RWPE2 (cell line): Measurements from ENCODE around the gene LGALSL.

Source experiments
- ATAC-seq: fragments of 200-7000 bp; cut with Tn5 transposase; 3 replicates; pipeline ENCODE4 v1.9.1; 2021; ENCODE audit warnings: low read depth
- DNase-seq: peaks from one replicate; pipeline ENCODE4 v3.0.0-alpha.2; 2020; ENCODE audit warnings: low spot score
- H3K27ac ChIP-seq: fragments of 450-650 bp; 2 replicates; pipeline ENCODE4 v1.5.1; 2017; ENCODE audit warnings: mild to moderate bottlenecking; ENCODE audit not compliant: poor library complexity, severe bottlenecking
- H3K27me3 ChIP-seq: fragments of 250-450 bp; sonication (Bioruptor Pico); 2 replicates; pipeline ENCODE4 v1.5.1; 2021; ENCODE audit warnings: mild to moderate bottlenecking, moderate library complexity; ENCODE audit not compliant: insufficient read depth, poor library complexity, severe bottlenecking
- H3K36me3 ChIP-seq: fragments of 250-450 bp; sonication (Bioruptor Pico); 2 replicates; pipeline ENCODE4 v1.5.1; 2020; ENCODE audit warnings: low read depth, mild to moderate bottlenecking, moderate library complexity
- H3K4me1 ChIP-seq: fragments of 250-450 bp; sonication (Bioruptor Pico); 2 replicates; pipeline ENCODE4 v1.5.1; 2021; ENCODE audit warnings: mild to moderate bottlenecking, moderate library complexity; ENCODE audit not compliant: insufficient read depth, poor library complexity, severe bottlenecking
- H3K4me3 ChIP-seq: fragments of 250-450 bp; sonication (Bioruptor Pico); 2 replicates; pipeline ENCODE4 v1.5.1; 2021; ENCODE audit warnings: mild to moderate bottlenecking, moderate library complexity; ENCODE audit not compliant: severe bottlenecking
- H3K9me3 ChIP-seq: fragments of 250-450 bp; sonication (Bioruptor Pico); 2 replicates; pipeline ENCODE4 v1.5.1; 2021; ENCODE audit warnings: mild to moderate bottlenecking, moderate library complexity; ENCODE audit not compliant: severe bottlenecking
- CTCF ChIP-seq: fragments of 450-650 bp; IDR thresholded peaks from one replicate; pipeline ENCODE4 v1.5.1; 2017; ENCODE audit warnings: mild to moderate bottlenecking, moderate library complexity; ENCODE audit not compliant: poor library complexity, severe bottlenecking

LGALSL gene

DNA sequence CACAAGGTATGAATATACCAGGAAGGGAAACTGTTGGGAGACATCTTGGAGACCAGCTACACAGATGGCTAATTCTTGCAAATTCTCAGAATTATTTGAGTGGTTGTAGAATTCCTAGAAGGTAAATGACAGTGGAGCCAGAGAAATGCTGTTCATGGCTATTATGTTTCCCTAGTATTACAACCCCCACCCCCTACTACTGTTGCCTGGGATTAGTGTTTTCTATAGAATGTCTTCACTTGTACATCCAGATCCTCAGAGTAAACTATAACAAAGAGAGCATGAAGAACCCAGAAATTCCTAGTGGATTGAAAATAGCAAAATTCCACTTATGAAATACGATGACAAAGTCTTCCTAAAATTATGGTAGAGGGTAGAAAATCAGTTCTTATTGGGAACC is 15.3 kb downstream of the LGALSL start:
- DNase-seq = no peak
- Histone ChIP-seq H3K27ac (no peak overlapping the region), H3K4me3 (no peak overlapping the region), H3K4me1 (no peaks in the 10 kb centered on the region), H3K27me3 (no peaks in the 10 kb centered on the region), H3K36me3 (no peaks in the 10 kb centered on the region), H3K9me3 (no peaks in the 10 kb centered on the region)
- no peak for ATAC-seq
- no peak for TF ChIP-seq CTCF

GRCh38 chr2:64470071-64470470 is 16.1 kb downstream of the LGALSL start:
- no peak for TF ChIP-seq CTCF

DNA sequence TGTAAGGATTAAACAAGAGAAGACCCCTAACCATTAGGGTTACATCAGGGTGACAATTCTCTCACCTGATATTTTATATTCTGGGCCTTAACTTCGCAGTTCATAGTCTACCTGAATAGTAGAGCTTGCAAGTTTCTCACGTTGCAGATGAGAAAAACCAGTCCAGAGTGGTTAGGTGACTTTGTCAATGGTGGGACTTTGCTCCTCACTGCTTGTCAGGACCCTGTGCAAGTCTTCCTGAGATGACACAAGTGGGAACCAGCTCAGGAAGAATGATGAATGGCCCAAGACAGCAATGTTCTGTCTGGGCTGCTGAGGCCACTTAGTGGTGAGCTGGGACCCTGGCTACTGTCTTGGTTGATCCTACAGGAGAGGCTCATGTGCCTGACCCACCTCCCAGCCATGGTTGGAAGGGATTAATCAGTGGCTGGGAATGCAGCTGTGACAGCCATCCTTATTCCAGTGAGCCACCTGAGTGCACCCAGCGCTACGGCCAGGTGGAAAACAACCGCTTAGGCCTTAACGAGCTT is 16.9 kb downstream of the LGALSL start:
- no peaks in the 10 kb centered on the region for H3K27me3 ChIP-seq
- no peak overlapping the region for H3K27ac ChIP-seq
- no peaks in the 10 kb centered on the region for H3K36me3 ChIP-seq
- no peaks in the 10 kb centered on the region for H3K9me3 ChIP-seq
- no peak for ATAC-seq
- DNase-seq = no peak
- no peak for TF ChIP-seq CTCF
- H3K4me3 ChIP-seq = no peak overlapping the region
- no peaks in the 10 kb centered on the region for H3K4me1 ChIP-seq

More at GRCh38 chr2:64470071-64470470, 16.1 kb downstream of the LGALSL start:
- H3K4me3 ChIP-seq = no peak overlapping the region
- DNase-seq (no peak), ATAC-seq (no peak)
- no peaks in the 10 kb centered on the region for H3K36me3 ChIP-seq
- H3K27me3 ChIP-seq = no peaks in the 10 kb centered on the region
- no peak overlapping the region for H3K27ac ChIP-seq
- no peaks in the 10 kb centered on the region for H3K4me1 ChIP-seq
- H3K9me3 ChIP-seq = no peaks in the 10 kb centered on the region

GRCh38 chr2:64471600-64471999 is 17.6 kb downstream of the LGALSL start:
- no peaks in the 10 kb centered on the region for H3K27me3 ChIP-seq
- no peak overlapping the region for H3K4me3 ChIP-seq
- no peak for TF ChIP-seq CTCF
- no peaks in the 10 kb centered on the region for H3K9me3 ChIP-seq
- H3K4me1 ChIP-seq = no peaks in the 10 kb centered on the region
- H3K27ac ChIP-seq = no peak overlapping the region
- ATAC-seq (no peak), DNase-seq (no peak)
- no peaks in the 10 kb centered on the region for H3K36me3 ChIP-seq

DNA sequence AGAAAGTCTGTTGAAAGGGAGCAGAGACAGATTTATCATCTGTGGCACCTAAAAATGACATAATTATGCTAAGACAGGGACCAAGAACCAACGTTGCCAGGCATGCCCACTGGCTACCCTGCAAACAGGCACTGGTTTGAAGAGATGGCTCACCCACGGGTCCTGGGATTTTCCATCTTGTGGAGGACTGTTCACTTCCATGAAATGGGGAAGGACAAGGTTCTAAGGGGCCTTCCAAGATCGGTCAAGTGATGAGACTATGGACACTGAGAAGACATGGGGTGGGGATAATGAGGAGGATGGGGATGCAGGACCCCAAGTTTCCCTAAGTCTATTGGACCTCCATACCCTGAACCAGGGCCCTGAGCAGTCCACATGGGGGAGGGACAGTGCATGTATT is 18.9 kb downstream of the LGALSL start:
- no peak overlapping the region for H3K27ac ChIP-seq
- ATAC-seq (no peak), DNase-seq (no peak)
- H3K4me1 ChIP-seq = no peaks in the 10 kb centered on the region
- H3K4me3 ChIP-seq = no peak overlapping the region
- no peaks in the 10 kb centered on the region for H3K36me3 ChIP-seq
- H3K27me3 ChIP-seq = no peaks in the 10 kb centered on the region
- no peak for TF ChIP-seq CTCF
- H3K9me3 ChIP-seq = no peaks in the 10 kb centered on the region
